Astrocyte of the spinal cord (primary cell): ENCODE data around the gene RANBP2.

Experiments used
- DNase-seq: peaks from one replicate; pipeline ENCODE4 v3.0.0; 2011; ENCODE audit warnings: low read depth, low spot score
- H3K4me3 ChIP-seq: 2 replicates; pipeline ENCODE4 v1.5.1; 2011; ENCODE audit warnings: low read depth, mild to moderate bottlenecking, low read length, moderate library complexity
- in situ Hi-C: cut with HindIII; loops from 2 replicates; pipeline ENCODE4 v1.10.0; 2017; ENCODE audit warnings: low sequenced_read_pairs
- TF ChIP-seq, protein P1 (sequence below): IDR thresholded peaks from 2 replicates; pipeline ENCODE4 v1.5.1; 2012; ENCODE audit warnings: low read depth, mild to moderate bottlenecking, low read length, inconsistent platforms

RANBP2 gene

GRCh38 chr2:108833219-108833618, 113.9 kb downstream of the RANBP2 start:
- H3K4me3 ChIP-seq: no peak overlapping the region
- no peak for DNase-seq
- TF ChIP-seq, protein P1, sequence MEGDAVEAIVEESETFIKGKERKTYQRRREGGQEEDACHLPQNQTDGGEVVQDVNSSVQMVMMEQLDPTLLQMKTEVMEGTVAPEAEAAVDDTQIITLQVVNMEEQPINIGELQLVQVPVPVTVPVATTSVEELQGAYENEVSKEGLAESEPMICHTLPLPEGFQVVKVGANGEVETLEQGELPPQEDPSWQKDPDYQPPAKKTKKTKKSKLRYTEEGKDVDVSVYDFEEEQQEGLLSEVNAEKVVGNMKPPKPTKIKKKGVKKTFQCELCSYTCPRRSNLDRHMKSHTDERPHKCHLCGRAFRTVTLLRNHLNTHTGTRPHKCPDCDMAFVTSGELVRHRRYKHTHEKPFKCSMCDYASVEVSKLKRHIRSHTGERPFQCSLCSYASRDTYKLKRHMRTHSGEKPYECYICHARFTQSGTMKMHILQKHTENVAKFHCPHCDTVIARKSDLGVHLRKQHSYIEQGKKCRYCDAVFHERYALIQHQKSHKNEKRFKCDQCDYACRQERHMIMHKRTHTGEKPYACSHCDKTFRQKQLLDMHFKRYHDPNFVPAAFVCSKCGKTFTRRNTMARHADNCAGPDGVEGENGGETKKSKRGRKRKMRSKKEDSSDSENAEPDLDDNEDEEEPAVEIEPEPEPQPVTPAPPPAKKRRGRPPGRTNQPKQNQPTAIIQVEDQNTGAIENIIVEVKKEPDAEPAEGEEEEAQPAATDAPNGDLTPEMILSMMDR: no peak
- in situ Hi-C loops: no loop called here

GRCh38 chr2:108834620-108835019, 115.3 kb downstream of the RANBP2 start:
- in situ Hi-C loops: no loop called here
- TF ChIP-seq, protein P1: no peak
- H3K4me3 ChIP-seq: no peak overlapping the region
- no peak for DNase-seq

- no peak for DNase-seq
- no peak overlapping the region for H3K4me3 ChIP-seq
- TF ChIP-seq, protein P1: no peak
- in situ Hi-C loops: no loop called here
Observed at GRCh38 chr2:108835040-108835439, 115.8 kb downstream of the RANBP2 start.
